HG02610 (cell line): Measurements from ENCODE around the gene IL17RC.
"Not testable (repeated sequence)": the region's sequence is repeated elsewhere in the genome, so short reads cannot be mapped to it uniquely, and the experiment has no call there.

Experiments
- ATAC-seq: cut with Tn5 transposase; IDR thresholded peaks from one replicate; pipeline ENCODE4 v1.9.1; 2021; ENCODE audit warnings: mild to moderate bottlenecking, moderate library complexity; ENCODE audit not compliant: unreplicated experiment

IL17RC gene

GRCh38 chr3:9891072-9891622 lies 25.8 kb upstream of the IL17RC start:
- ATAC-seq = no peak

DNA sequence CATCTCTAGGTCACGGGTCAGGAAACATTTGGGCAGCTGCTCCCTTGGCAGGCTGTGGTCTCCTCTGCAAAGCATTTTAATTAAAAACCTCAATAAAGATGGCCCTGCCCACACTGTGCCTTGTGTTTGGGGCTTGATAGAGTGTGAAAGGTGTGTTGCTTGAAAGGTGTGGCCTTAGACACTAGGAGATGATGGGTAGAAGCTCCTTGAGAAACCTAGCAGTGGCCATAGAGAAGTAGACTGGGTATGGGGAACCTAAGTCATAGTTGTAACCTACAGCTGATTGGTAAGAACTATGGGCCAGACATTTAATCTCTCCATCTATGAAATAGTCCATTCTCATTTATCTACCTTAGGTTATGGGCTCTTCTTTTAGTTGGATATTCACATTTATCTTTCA lies 23.2 kb upstream of the IL17RC start:
- ATAC-seq = no peak

DNA sequence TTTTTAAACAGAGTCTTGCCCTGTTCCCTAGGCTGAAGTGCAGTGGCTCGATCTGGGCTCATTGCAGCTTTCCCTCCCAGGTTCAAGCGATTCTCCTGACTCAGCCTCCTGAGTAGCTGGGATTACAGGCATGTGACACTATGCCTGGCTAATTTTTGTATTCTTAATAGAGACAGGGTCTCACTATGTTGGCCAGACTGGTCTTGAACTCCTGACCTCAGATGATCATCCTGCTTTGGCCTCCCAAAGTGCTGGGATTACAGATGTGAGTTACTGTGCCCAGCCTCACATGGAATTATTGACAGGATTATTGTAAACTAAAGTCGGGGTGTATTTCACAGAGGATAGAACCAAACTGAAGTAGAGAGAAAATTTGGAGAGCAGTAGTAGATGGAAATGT lies 21.2 kb upstream of the IL17RC start:
- not testable (repeated sequence) for ATAC-seq

GRCh38 chr3:9896755-9897407 lies 20.0 kb upstream of the IL17RC start:
- not testable (repeated sequence) for ATAC-seq

DNA sequence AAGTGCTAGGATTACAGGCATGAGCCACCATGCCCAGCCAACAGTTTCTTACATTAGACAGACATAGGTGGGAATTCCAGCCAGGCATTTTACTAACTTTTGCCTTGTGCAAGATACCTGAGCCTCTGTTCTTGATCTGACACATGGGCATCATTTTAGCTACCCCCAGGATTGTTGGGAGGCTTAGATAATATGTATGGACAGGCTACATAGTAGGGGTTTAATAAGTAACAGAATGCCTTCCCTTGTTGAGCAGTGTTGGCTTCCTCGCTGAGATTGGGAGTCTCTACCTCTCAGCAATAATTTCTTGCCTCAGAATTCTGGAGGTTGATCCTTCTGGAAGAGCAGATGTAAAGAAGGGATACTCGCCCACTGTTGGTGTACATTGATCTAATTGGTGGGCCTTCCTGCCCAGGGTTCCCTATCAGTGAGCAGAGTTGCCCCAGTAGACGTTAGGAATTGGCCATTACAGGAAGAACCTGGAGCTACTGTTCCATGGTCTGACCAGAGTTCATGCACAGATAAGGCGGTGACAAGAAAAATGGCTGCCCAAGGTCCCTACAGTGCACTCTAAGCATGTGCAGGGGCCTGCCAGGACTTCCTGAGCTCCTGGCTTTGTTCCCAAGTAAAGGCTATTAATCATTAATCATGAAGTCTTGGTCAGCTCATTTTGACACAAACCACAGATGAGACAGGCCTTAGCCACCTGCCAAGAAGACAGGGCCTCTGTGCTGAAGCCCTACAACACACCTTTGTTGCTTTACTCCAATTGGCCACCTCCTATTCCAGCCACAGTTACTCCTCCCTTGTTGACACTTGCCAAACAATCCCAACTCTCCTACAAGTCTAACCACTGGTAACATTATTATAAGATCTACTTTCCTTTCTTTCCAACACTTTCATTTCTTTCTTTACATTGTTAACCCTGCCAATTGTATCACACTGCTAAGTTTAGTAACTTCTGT lies 19.2 kb upstream of the IL17RC start:
- ATAC-seq = no peak

- ATAC-seq = no peak
These were observed 18.2 kb upstream of the IL17RC start for GRCh38 chr3:9898467-9899241.

GRCh38 chr3:9899289-9899791 lies 17.6 kb upstream of the IL17RC start:
- no peak for ATAC-seq

- not testable (repeated sequence) for ATAC-seq
These were observed 15.9 kb upstream of the IL17RC start for GRCh38 chr3:9900965-9901415.

DNA sequence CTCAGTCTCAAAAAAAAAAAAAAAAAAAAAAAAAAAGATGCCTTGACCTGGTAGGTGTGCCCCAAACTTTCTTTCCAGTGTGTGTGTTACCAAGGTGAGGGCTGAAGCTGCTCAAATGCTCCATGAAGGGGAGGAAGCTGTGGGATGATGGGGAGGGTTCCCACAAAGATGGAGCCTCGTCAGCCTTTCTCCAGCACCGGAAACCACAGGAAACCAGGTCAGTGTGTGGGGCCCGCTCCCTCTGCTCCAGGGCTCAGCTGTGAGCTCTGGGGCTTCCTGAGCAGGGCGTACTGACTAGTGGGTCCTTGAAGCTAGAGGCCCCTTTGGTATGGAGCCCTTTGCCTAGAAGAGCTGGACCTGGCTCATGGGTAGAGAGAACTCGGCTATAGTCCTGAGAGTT lies 14.9 kb upstream of the IL17RC start:
- ATAC-seq = no peak

DNA sequence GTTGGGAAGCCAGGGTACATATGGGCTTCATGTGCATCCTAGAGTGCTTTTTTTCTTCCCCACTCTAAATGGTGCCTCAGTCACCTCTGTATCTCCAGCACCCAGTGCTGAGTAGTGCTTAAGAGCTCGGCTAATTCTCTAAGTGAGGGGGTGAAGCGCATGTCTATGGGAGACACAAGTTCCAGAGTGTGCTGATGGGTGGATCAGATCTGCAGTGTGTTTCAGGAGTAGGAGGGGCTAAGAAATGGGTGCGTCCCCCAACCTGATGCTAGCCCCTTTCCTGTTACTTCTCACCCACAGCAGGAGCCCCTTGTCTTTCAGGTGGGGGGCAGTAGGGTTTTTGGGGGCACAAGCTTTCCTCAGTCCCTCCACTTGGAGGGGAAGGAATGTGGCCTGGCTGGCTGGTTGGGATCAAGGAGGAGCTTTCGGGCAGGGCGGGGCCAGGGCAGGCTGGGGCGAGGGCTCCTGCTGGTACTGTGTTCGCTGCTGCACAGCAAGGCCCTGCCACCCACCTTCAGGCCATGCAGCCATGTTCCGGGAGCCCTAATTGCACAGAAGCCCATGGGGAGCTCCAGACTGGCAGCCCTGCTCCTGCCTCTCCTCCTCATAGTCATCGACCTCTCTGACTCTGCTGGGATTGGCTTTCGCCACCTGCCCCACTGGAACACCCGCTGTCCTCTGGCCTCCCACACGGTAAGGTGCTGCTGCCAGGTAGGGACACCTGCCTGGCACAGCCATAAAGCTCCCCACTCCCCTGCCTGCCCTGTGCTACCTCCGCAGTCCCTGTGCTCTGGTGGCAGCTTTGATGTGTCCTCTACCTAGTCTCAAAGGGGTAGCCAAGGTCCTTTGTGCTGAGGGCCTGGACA lies 14.3 kb upstream of the IL17RC start, which contains the start of gene IL17RE:
Gene IL17RE (plus strand): TSS at position 477 of the 866 bp plus-strand sequence. CDS start 85 bp downstream, at position 562.
- ATAC-seq = no peak

- no peak for ATAC-seq
These were observed 13.7 kb upstream of the IL17RC start for GRCh38 chr3:9903238-9903624.

DNA sequence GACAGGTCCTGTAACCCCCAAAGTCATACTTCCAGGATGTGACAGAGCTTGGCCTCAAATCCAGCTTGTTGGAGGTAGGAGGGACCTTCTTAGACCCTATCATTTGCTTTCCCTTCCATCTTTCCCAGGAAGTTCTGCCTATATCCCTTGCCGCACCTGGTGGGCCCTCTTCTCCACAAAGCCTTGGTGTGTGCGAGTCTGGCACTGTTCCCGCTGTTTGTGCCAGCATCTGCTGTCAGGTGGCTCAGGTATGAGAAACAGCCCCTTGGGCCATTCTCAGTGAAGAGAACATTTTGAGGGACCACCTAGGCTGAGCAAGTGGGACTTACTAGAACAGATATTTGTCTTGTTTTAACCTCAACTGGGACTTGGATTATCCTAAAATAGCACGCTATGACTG lies 13.0 kb upstream of the IL17RC start:
- no peak for ATAC-seq

GRCh38 chr3:9906480-9906879 lies 10.4 kb upstream of the IL17RC start:
- ATAC-seq = no peak

DNA sequence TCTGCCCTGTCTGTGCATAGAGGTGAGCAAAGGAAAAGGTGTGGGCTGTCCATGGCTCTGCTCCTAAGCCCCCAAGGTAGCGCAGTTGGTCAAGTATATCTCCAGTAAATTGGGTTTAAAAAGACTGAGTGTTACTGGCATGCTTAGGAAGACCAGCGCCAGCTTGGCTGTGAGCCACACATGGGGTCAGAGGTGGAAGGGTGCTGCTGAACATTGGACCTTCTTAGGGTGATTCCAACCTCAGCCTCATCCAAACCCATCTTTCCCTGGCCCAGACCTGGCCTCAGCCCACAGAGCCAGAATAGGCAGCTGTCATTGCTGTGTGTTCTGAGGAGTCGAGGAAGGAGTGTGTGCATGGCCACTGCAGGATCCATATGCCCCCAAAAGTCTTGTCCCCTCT lies 8.6 kb upstream of the IL17RC start:
- ATAC-seq = no peak

- no peak for ATAC-seq
These were observed 7.5 kb upstream of the IL17RC start for GRCh38 chr3:9909221-9910013.

DNA sequence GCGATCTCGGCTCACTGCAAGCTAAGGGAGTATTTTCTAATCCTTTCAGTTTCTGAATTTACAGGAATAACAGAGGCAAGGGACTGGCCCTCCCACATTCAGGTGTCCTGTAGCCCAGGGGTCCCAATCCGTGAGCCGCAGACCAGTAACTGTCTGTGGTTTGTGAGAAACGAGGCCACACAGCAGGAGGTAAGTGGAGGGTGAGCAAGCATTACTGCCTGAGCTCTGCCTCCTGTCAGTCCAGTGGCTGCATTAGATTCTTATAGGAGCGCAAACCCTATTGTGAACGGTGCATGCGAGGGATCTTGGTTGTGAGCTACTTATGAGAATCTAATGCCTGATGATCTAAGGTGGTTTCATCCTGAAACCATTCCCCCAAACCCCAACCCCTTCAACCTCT lies 5.0 kb upstream of the IL17RC start:
- no peak for ATAC-seq

- no peak for ATAC-seq
These were observed 4.5 kb upstream of the IL17RC start for GRCh38 chr3:9912294-9912935.

- ATAC-seq = no peak
These were observed 3.3 kb upstream of the IL17RC start for GRCh38 chr3:9913601-9914000.
